K562 (cell line): ENCODE results near the gene G6PC1. TPM values are rescaled to one million over a fixed set of nuclear protein-coding genes. Genes with fewer than 3 reads are reported as not detected.

Experiments
- FOXP4 ChIP-seq: sonication (generic); formaldehyde crosslinking; IDR thresholded peaks from 2 replicates; pipeline ENCODE4 v1.8.0; 2022; ENCODE audit warnings: mild to moderate bottlenecking, missing genetic modification reagents, borderline replicate concordance
- GTF2B ChIP-seq: IDR thresholded peaks from 2 replicates; pipeline ENCODE4 v1.6.1; 2011; ENCODE audit not compliant: insufficient read length; ENCODE audit errors: extremely low read depth
- JUND ChIP-seq, 2 experiments: IDR thresholded peaks; 2 replicates in 1 of 2; 3 replicates in 1 of 2; pipeline ENCODE4 v1.6.1; 2011; ENCODE audit warnings: borderline replicate concordance in 2 of 2, low read depth in 2 of 2, low read length in 2 of 2, improper control_type of control experiment in 1 of 2, missing biosample characterization in 1 of 2, missing genetic modification characterization in 1 of 2, missing genetic modification reagents in 1 of 2
- TAF7 ChIP-seq: fragments of 450-650 bp; IDR thresholded peaks from 2 replicates; pipeline ENCODE4 v1.6.1; 2016; ENCODE audit warnings: missing genetic modification characterization, missing compliant biosample characterization
- ZNF134 ChIP-seq: fragments of 250-450 bp; sonication (Bioruptor Pico); conservative IDR thresholded peaks from 2 replicates; pipeline ENCODE4 v1.4.0; 2020
- polyA plus RNA-seq, 8 experiments: library from polyadenylated mRNA; depleted of rRNA in 4 of 8; stranded (reverse) in 5 of 8; unstranded in 3 of 8; fragments of >200 nt; fragmentation: Nextera tagmentation in 2 of 8; fragmentation: Illumina TruSeq in 1 of 8; extraction: Ambion mirVana in 2 of 8; extraction: Trizol in 1 of 8; gene quantifications; 2 replicates each; pipeline versions ENCODE4 v1.2.1 to v1.2.3, GENCODE V29; 2011 to 2014; ENCODE audit warnings: inconsistent platforms in 1 of 8, missing spikeins in 1 of 8
- total RNA-seq, 7 experiments: library from RNA; depleted of rRNA in 6 of 7; stranded (reverse); fragments of >200 nt in 6 of 7; fragmentation: Illumina TruSeq in 2 of 7; extraction: Trizol in 2 of 7; gene quantifications; 2 replicates each; pipeline versions ENCODE4 v1.2.1 to v1.2.3, GENCODE V29; 2011 to 2021; ENCODE audit warnings: low replicate concordance in 1 of 7
- TF ChIP-seq, protein P1 (sequence below): sonication (generic); formaldehyde crosslinking; IDR thresholded peaks from 2 replicates; pipeline ENCODE4 v1.8.0; 2023; ENCODE audit warnings: missing genetic modification reagents, mild to moderate bottlenecking, borderline replicate concordance
- TF ChIP-seq, protein P2 (sequence below): fragments of 250-450 bp; sonication (Bioruptor Pico); IDR thresholded peaks from 2 replicates; pipeline ENCODE4 v1.8.0; 2021; ENCODE audit warnings: borderline replicate concordance, mild to moderate bottlenecking, moderate library complexity; ENCODE audit not compliant: poor library complexity, severe bottlenecking

Gene G6PC1
- total and polyA plus RNA-seq, 9 of the 15 experiments (the other 6 are each of a cell fraction or from before 2014, with no cell fraction given), result not detected

DNA sequence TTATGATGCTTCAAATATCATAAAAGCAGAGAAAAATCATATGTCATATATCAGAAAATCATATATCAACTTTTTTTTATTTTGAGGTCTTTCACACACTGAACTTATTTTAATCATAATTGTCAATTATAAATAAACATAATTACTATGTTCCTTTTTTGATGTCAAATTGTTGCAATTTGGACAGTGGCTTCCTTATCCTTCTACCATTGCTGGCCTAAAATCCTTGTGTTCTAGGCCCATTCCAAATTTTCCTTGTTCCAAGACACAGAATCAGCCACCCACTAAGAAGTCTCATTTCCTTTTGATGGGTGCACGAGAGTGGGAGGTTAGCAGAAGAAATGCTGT, 28.9 kb downstream of the G6PC1 start (continued):
- TF ChIP-seq, protein P1, sequence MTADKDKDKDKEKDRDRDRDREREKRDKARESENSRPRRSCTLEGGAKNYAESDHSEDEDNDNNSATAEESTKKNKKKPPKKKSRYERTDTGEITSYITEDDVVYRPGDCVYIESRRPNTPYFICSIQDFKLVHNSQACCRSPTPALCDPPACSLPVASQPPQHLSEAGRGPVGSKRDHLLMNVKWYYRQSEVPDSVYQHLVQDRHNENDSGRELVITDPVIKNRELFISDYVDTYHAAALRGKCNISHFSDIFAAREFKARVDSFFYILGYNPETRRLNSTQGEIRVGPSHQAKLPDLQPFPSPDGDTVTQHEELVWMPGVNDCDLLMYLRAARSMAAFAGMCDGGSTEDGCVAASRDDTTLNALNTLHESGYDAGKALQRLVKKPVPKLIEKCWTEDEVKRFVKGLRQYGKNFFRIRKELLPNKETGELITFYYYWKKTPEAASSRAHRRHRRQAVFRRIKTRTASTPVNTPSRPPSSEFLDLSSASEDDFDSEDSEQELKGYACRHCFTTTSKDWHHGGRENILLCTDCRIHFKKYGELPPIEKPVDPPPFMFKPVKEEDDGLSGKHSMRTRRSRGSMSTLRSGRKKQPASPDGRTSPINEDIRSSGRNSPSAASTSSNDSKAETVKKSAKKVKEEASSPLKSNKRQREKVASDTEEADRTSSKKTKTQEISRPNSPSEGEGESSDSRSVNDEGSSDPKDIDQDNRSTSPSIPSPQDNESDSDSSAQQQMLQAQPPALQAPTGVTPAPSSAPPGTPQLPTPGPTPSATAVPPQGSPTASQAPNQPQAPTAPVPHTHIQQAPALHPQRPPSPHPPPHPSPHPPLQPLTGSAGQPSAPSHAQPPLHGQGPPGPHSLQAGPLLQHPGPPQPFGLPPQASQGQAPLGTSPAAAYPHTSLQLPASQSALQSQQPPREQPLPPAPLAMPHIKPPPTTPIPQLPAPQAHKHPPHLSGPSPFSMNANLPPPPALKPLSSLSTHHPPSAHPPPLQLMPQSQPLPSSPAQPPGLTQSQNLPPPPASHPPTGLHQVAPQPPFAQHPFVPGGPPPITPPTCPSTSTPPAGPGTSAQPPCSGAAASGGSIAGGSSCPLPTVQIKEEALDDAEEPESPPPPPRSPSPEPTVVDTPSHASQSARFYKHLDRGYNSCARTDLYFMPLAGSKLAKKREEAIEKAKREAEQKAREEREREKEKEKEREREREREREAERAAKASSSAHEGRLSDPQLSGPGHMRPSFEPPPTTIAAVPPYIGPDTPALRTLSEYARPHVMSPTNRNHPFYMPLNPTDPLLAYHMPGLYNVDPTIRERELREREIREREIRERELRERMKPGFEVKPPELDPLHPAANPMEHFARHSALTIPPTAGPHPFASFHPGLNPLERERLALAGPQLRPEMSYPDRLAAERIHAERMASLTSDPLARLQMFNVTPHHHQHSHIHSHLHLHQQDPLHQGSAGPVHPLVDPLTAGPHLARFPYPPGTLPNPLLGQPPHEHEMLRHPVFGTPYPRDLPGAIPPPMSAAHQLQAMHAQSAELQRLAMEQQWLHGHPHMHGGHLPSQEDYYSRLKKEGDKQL, result no peak
- no peak for TF ChIP-seq ZNF134 (CRISPR knock-in tag)
- TF ChIP-seq GTF2B, result no peak
- TF ChIP-seq, protein P2, sequence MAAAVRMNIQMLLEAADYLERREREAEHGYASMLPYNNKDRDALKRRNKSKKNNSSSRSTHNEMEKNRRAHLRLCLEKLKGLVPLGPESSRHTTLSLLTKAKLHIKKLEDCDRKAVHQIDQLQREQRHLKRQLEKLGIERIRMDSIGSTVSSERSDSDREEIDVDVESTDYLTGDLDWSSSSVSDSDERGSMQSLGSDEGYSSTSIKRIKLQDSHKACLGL (CRISPR knock-in tag), result no peak
- TF ChIP-seq JUND (IDR thresholded peaks at IDR 0.05; ENCODE audit: borderline replicate concordance, low read depth, low read length), result no peak
- TF ChIP-seq JUND (tag; IDR thresholded peaks at IDR 0.05; ENCODE audit: borderline replicate concordance, low read depth, low read length), result no peak
- no peak for TF ChIP-seq FOXP4 (CRISPR knock-in tag)
- TF ChIP-seq TAF7, result no peak
- TF ChIP-seq, all 486 proteins: peak for 0
